ENCODE measurements around the gene CPNE6. TPM values are rescaled to one million over a fixed set of nuclear protein-coding genes. Genes with fewer than 3 reads are reported as not detected.

The CPNE6 gene
- total RNA-seq, 1 experiment from 2014 or later = not detected

DNA sequence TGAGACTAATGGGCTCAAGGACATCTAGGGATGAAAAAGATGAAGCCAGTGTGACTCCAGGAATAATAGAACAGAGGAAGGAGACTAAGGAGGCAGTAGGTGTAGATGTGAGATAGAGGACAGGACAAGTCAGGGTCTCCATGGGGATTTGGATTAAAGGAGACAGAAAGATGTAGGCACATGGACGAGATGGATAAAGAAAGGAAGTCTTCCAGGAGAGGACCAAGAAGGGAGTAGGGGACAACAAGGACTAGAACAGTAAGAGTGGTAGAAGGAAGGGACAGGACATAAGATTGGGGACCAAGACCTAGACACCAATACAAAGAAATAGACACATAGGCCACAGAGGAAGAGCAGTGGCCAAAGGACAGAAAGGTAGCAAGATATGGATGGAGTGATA is 15.6 kb downstream of the CPNE6 start:
- no peak overlapping the region for H3K4me3 ChIP-seq (replicated peaks in 1 of 2; ENCODE audit: low read depth in 1 of 2, low read length in 2 of 2)
- H3K9me3 ChIP-seq (ENCODE audit: control insufficient read depth in 1 of 2, insufficient read depth in 1 of 2, low read depth in 1 of 2, low read length in 2 of 2) = no peaks in the 10 kb centered on the region
- ChIA-PET POLR2A (no interaction called here), CTCF (interaction anchor here (1.2 kb wide), 1 partner anchor 29 kb away, joined by 3 read pairs; no protein-coding TSS in a partner anchor), RAD21 (ENCODE audit: low non-redundant PET in 1 of 2, low total read pairs in 2 of 2, uncharacterized antibody in 2 of 2, unreplicated experiment in 2 of 2) (no interaction called here)
- no peaks in the 10 kb centered on the region for H3K9me2 ChIP-seq (ENCODE audit: insufficient read depth)
- no peak overlapping the region for H3K27ac ChIP-seq (ENCODE audit: low read depth, low read length)
- ATAC-seq (no peak), DNase-seq (ENCODE audit: low read depth, low spot score) (no peak)
- peaks cover 2 to 3% of the 10 kb centered on the region in 2 experiments for H3K4me1 ChIP-seq (ENCODE audit: control insufficient read depth in 1 of 2, insufficient read depth in 2 of 2, low read length in 2 of 2)
- intact Hi-C loops (cut with micrococcal nuclease) = no loop called here
- no peaks in the 10 kb centered on the region for H4K20me1 ChIP-seq (ENCODE audit: insufficient read depth)
- H2AFZ ChIP-seq (ENCODE audit: low read depth, low read length, poor library complexity, severe bottlenecking) = no peak overlapping the region
- H3K9ac ChIP-seq (ENCODE audit: low read length) = no peak overlapping the region
- no peaks in the 10 kb centered on the region for H3K79me2 ChIP-seq (ENCODE audit: insufficient read depth, low read length)
- no peaks in the 10 kb centered on the region for H3K27me3 ChIP-seq (ENCODE audit: insufficient read depth, low read length)
- H3K4me2 ChIP-seq (ENCODE audit: low read length) = no peak overlapping the region
- no TSS peak for BruUV-seq (replicated peaks)
- no peaks in the 10 kb centered on the region for H3K36me3 ChIP-seq (ENCODE audit: control insufficient read depth in 1 of 2, insufficient read depth in 2 of 2, low read length in 2 of 2)
- TF ChIP-seq SP1 (IDR thresholded peaks at IDR 0.05; ENCODE audit: low read depth) = no peak
- no peak for TF ChIP-seq JUND (IDR thresholded peaks at IDR 0.05)
- TF ChIP-seq EZH2 (IDR thresholded peaks at IDR 0.05) = no peak
- no peak for TF ChIP-seq SIN3A (IDR thresholded peaks at IDR 0.05; ENCODE audit: low read depth)
- no peak for TF ChIP-seq SRF (IDR thresholded peaks at IDR 0.05; ENCODE audit: low read depth)
- TF ChIP-seq, protein P1, sequence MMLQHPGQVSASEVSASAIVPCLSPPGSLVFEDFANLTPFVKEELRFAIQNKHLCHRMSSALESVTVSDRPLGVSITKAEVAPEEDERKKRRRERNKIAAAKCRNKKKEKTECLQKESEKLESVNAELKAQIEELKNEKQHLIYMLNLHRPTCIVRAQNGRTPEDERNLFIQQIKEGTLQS (IDR thresholded peaks at IDR 0.05) = no peak
- TF ChIP-seq, protein P2, sequence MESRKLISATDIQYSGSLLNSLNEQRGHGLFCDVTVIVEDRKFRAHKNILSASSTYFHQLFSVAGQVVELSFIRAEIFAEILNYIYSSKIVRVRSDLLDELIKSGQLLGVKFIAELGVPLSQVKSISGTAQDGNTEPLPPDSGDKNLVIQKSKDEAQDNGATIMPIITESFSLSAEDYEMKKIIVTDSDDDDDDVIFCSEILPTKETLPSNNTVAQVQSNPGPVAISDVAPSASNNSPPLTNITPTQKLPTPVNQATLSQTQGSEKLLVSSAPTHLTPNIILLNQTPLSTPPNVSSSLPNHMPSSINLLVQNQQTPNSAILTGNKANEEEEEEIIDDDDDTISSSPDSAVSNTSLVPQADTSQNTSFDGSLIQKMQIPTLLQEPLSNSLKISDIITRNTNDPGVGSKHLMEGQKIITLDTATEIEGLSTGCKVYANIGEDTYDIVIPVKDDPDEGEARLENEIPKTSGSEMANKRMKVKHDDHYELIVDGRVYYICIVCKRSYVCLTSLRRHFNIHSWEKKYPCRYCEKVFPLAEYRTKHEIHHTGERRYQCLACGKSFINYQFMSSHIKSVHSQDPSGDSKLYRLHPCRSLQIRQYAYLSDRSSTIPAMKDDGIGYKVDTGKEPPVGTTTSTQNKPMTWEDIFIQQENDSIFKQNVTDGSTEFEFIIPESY (IDR thresholded peaks at IDR 0.05; ENCODE audit: extremely low read depth, insufficient replicate concordance, low read length) = no peak

GRCh38 chr14:24088095-24088494 is 16.7 kb downstream of the CPNE6 start:
- POLR2A ChIA-PET = no interaction called here
- Histone ChIP-seq H3K4me2 (ENCODE audit: low read length) (no peak overlapping the region), H3K79me2 (ENCODE audit: insufficient read depth, low read length) (no peaks in the 10 kb centered on the region), H4K20me1 (ENCODE audit: insufficient read depth) (no peaks in the 10 kb centered on the region), H3K9me2 (ENCODE audit: insufficient read depth) (no peaks in the 10 kb centered on the region), H3K27ac (ENCODE audit: low read depth, low read length) (no peak overlapping the region), H3K9me3 (ENCODE audit: control insufficient read depth in 1 of 2, insufficient read depth in 1 of 2, low read depth in 1 of 2, low read length in 2 of 2) (no peaks in the 10 kb centered on the region), H3K36me3 (ENCODE audit: control insufficient read depth in 1 of 2, insufficient read depth in 2 of 2, low read length in 2 of 2) (no peaks in the 10 kb centered on the region), H3K27me3 (ENCODE audit: insufficient read depth, low read length) (no peaks in the 10 kb centered on the region), H3K9ac (ENCODE audit: low read length) (no peak overlapping the region), H3K4me3 (replicated peaks in 1 of 2; ENCODE audit: low read depth in 1 of 2, low read length in 2 of 2) (no peak overlapping the region), H2AFZ (ENCODE audit: low read depth, low read length, poor library complexity, severe bottlenecking) (no peak overlapping the region), H3K4me1 (ENCODE audit: control insufficient read depth in 1 of 2, insufficient read depth in 2 of 2, low read length in 2 of 2) (peaks cover 2% of the 10 kb centered on the region in 2 experiments)
- ATAC-seq (no peak), DNase-seq (ENCODE audit: low read depth, low spot score) (no peak)
- intact Hi-C loops (cut with micrococcal nuclease) = no loop called here
- BruUV-seq (replicated peaks) = no TSS peak
- RAD21 ChIA-PET (ENCODE audit: low non-redundant PET in 1 of 2, low total read pairs in 2 of 2, uncharacterized antibody in 2 of 2, unreplicated experiment in 2 of 2) = interaction anchor here in 1 of 2 experiments (1.3 kb wide), 1 partner anchor 30 kb away, joined by 3 read pairs; no protein-coding TSS in a partner anchor
- no peak for TF ChIP-seq JUND (IDR thresholded peaks at IDR 0.05)
- no peak for TF ChIP-seq SP1 (IDR thresholded peaks at IDR 0.05; ENCODE audit: low read depth)
- TF ChIP-seq, protein P2 (IDR thresholded peaks at IDR 0.05; ENCODE audit: extremely low read depth, insufficient replicate concordance, low read length) = no peak
- no peak for TF ChIP-seq POLR2AphosphoS5 (IDR thresholded peaks at IDR 0.05; ENCODE audit: low read depth, low read length)
- CTCF ChIA-PET = interaction anchor here (6.3 kb wide), 1 partner anchor 31 kb away, joined by 149 read pairs; no protein-coding TSS in a partner anchor

Data from HCT116 (cell line).